HG03025 (cell line): ENCODE data around the gene DUSP16.

Source experiments
- ATAC-seq: cut with Tn5 transposase; IDR thresholded peaks from one replicate; pipeline ENCODE4 v1.9.1; 2021; ENCODE audit warnings: mild to moderate bottlenecking, moderate library complexity; ENCODE audit not compliant: unreplicated experiment, low FRiP score

Gene DUSP16

DNA sequence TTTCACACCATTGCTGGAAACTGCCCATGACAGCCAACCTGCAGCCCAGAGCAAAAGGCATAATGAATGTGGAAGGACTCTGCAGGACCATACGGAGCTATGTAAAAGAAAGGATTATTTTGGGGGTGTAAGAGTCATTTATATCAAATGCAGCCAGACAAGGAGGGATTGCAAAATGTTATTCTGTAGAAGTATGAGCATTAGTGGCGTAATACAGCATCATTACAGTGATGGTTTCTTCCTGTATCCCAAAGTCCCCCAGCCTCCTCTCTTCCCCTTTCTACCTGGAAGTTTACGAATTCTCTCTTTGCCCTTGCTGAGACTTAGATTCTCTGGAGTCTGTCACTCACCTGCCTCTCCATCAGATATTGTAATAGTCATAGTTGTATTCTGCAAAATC, 115.9 kb downstream of the DUSP16 start:
- no peak for ATAC-seq

DNA sequence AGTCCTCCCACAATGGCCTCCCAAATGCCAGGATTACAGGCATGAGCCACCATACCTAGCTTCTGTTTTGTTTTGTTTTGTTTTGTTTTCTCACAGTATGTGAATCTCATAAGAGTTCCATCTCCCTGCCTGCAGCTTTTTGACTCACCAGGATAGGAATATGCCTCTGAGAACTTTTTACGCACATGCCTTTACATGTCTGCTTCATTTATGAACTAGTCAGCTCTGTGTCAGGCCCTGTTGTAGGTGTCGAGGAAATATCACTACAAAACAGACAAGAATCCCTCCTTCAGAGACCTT, 116.8 kb downstream of the DUSP16 start:
- ATAC-seq, result no peak

DNA sequence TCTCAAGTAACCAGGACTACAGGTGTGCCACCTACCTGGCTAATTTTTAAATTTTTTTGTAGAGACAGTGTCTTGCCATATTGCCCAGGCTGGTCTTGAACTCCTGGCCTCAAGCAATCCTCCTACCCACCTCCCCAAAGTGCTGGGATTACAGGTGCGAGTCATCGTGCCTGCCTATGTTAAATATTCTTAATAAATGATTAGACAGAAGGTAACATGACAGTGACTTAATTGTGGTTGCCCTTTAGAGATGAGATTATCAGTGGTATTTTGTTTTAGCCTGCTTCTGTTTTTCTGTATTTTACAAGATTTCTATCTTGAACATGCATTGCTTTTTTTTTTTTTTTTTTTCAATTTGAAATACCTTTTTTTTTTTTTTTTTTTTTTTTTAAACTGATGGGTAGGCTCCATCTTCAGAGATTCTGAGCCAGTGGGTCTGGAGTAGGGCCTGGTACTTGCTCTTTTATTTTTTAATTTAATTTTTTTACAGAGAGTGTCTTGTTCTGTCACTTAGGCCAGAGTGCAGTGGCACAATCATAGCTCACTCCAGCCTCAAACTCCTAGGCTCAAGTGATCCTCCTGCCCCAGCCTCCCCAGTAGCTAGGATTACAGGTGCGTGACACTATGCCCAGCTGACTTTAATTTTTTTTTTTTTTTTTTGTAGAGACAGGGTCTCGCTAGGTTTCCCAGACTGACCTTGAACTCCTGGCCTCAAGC, 117.3 kb downstream of the DUSP16 start:
- no peak for ATAC-seq

DNA sequence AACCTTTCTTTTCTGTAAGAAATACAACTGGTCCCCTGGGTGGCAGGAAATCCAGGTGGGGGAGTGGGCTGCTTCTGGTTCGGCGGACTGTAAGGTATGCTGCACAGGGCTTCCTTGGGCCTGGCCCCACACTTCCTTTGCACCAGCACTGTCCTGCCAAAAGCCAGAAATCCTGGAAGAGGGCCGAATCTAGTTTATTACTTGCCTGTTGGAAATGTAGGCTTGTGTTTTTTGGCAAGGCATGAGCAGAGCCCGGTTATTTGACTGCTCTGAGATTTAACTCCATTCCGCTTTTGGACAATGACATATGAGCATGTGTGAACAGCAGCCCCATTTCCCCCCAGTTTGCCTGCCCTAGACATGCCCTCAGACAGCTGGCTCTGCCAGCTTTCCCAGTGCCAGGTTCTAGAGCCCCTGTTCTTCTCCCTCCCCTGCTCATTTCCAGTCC, 119.2 kb downstream of the DUSP16 start:
- ATAC-seq, result no peak

DNA sequence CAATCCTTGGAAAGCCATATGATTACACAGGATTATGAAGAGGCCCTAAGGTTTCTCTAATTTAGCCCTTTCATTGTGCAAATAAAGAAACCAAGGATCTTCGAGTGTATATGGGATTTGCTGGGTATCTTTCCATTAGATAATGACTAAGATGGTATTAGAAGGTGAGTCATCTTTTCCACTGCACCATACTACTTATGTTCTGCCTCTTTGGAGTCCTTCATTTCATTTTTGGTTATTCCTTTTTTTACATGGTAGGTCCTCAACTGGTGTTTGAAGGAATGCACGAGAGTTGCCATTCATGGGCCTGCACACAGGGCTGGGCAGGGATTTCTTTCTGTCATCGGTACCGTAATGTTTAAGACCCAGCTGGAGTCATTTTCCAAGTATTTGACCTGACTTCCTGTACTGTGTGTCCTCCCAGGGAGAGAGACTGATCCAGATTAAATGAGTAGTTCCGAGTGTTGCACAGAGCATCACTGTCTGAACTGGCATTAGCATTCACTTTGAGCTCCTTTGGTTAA, 120.1 kb downstream of the DUSP16 start:
- no peak for ATAC-seq

DNA sequence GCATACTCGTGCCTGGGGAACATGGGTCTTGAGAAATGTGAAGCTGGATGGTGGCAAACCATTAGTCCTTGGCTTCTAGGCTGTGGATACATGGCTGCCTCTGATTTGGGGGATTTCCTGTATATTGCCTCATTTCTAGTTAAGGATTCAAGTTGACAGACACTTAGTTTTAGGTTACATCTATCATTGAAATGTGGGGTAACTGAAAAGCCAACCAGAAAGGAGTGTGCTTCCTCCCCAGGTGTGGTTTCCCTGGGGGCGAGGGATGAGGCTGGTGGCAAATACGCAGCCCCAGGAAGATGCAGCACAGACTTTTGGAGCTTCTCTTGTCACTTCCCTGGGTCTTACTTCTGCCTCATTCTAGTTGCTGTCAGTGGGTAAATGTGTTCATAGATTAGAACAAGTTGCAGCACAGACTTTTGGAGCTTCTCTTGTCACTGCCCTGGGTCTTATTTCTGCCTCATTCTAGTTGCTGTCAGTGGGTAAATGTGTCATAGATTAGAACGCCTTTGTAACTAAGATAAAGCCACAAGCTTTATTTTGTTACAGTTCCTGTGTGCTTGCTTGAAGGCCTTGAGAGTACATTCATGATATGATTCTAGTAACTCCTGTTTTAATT, 120.7 kb downstream of the DUSP16 start:
- no peak for ATAC-seq

DNA sequence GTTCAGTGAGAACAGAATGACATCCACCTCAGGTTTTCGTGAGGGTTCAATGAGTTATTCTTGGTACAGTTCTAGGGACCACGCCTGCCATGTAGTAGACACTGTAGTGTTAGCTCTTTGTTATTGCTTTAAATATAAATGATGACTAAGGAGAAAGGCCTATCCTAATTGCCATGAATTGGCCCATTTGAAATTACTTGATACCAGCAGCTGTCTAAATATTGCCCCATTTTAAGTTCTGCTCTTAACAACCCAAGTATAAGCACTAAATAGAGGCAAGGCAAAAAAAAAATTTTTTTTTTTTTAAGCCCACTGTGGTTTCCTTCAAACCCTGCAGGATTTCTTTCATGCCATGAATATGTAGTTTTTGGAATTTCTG, 121.2 kb downstream of the DUSP16 start:
- no peak for ATAC-seq

DNA sequence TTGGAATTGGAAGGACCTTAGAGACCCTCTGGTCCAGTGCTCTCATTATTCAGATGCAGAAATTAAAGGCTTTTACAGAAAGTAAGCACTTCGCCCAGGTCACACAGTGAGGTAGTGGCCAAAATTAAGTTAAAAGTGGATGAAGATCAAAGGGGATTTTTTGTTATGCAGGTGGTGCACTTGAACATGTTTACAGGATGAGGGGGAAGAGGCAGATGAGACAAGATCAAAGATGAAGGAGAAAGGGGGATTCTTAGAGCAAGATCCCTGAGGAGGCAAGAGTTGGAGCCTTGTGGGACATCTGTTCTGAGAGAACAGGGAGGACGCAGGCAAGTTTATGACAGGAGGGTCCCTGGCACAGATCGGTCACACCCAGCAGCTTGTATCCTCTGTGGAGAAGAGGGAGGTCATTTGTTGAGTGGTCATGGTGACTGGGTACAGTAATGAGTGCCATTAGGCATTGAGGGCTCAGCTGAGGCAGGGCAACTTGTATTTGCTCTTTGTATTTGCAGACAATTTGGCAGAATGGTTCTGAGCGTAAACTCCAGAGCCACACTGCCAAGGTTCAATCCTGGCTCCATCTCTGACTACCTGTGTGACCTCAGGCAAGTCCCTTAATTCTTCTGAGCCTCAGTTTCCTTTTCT, 121.8 kb downstream of the DUSP16 start:
- ATAC-seq, result no peak

DNA sequence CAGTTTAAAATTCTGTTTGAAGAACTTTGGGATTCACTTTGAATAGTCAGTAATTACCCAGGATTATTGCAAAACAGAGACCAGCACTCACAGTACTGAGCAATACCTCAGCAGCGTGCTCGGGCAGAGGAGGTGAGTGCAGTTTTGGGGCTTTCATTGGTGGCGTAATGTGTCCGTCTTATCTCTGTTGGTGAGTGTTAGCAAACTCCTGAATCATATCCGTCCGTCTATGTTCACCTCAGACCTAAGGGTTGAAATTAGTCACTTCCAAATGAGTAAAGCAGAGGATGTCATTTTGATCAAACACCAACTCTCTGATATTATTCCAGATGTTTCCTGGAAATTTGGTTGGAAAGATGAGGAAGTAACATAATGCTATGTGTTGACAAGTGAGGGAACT, 123.0 kb downstream of the DUSP16 start:
- no peak for ATAC-seq

DNA sequence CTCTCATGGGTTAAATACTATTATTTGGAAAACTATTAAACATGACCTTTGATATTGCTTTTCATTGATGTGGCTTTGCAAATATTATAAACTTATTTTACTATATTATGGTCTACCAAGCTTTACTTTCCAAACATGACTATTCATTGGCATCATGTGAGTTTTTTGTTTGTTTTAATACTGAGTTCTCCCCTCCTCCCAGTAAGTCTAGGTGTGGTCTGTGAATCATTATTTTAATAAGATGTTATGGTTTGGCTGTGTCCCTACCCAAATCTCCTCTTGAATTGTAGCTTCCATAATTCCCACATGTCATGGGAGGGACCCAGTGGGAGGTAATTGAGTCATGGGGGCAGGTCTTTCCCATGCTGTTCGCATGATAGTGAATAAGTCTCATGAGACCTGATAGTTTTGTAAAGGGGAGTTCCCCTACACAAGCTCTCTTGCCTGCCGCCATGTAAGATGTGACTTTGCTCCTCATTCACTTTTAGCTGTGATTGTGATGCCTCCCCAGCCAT, 125.8 kb downstream of the DUSP16 start:
- no peak for ATAC-seq

DNA sequence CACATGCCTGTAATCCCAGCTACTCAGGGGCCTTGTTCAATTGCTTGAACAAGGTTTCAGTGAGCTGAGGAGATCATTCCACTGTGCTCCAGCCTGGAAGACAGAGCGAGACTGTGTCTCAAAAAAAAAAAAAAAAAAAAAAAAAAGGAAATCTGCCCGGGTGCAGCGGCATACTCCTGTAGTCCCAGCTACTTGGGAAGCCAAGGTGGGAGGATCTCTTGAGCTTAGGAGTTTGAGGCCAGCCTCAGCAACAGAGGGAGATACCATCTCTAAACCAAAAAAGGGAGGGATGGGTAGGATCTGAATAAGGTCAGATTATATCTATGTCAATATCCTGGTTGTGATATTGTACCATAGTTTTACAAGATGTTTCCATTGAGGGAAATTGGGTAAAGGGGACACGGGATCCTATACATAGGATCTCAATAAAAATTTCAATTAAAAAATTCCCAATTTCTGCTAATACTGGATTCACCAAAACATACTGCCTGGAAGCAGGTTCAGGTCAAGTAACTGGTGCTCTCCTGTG, 129.4 kb downstream of the DUSP16 start:
- ATAC-seq, result no peak

DNA sequence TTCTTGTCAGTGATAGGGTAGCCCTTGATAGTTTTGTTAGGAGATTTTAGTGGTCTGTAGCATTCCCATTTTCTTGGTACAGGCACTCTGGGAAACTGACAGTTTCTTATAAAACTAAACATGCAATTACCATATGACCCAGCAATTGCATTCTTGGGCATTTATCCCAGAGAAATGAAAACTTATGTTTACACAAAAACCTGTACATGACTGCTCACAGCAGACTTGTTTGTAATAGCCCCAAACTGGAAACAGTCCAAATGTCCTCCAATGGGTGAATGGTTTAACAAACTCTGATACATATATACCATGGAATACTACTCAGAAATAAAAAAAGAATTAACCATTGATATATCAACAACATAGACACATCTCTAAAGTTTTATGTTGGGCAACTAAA, 130.3 kb downstream of the DUSP16 start:
- no peak for ATAC-seq

DNA sequence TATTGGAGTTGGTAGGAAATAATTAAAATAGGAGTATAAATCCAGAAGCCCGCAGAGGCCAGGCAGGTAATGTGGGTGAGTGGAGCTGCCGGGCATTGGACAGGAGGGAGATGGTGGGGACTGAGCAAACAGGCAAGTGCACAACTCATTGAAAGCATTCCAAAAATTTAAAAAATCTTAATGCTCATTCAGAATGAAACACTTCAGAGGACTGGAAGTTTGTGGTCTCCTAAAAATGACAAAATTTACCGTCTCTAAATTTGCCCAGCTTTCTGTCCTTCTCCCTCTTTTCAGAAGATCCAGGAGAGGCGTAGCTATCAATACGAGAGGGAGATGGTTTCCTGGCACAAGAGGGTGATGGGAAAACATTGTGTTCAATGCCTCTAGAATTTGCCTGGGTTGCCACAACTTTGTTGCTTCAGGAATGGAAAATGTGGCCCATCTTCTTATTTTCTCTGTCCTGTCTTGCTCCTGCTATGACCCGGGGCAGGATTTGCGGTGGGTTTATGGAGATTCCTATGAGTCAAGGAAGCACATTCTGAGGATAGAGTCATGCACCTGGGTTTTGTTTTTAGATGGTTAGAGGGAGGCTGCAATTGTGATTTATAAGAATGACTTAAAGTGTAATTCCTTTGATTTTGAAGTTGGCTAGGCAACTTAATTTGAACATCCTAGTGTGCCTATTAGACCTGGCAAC, 133.6 kb downstream of the DUSP16 start:
- no peak for ATAC-seq

DNA sequence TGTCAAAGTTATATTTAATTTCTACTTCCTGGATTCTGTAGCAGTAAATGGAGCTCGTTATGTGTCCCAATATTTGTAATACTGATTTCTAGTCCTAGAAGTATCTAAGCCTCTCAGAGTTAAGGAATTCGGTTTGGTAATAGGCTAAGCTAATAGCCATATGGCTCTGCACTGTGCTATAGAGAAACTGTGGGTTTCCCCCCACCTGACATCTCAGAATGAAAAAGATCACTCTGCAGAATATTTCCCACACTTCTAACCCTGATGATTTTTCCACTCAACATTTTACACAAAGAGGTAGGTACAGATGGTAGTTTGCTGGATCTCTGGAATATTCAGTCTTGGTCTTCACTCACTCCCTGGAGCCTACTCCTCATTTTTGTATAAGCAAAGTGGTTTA, 134.6 kb downstream of the DUSP16 start:
- ATAC-seq, result no peak

DNA sequence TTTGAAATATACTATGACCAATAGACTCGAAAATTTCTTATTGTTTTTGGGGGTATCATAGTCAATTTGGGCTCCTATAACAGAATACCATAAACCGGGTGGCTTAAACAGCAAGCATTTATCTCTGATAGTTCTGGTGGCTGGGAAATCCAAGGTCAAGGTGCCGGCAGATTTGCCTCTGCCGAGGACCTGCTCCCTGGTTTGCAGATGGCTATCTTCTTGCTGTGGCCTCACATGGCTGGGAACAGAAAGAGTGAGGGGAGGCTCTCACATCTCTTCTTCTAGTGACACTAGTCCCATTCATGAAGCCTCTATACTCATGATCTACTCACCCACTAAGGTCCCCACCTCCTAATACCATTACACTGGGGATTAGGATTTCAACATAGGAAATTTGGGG, 135.1 kb downstream of the DUSP16 start:
- ATAC-seq, result no peak

DNA sequence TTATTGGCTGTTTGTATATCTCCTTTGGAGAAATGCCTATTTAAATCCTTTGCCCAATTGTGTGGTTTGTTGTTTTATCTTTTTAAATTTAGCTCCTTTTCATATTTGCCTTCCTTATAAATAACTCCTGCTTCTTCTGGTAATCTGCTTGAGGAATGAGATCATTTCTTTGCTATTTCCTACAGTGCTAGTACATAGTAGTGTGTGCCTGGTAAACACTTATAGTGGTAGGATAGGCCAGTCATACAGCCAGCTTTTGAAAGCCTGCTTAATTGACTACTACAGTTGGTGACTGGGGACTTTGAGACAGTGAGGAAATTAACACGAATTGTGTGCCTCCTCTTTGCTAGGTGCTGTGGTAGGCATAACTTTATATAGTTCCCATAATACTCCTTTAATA, 137.0 kb downstream of the DUSP16 start:
- no peak for ATAC-seq

DNA sequence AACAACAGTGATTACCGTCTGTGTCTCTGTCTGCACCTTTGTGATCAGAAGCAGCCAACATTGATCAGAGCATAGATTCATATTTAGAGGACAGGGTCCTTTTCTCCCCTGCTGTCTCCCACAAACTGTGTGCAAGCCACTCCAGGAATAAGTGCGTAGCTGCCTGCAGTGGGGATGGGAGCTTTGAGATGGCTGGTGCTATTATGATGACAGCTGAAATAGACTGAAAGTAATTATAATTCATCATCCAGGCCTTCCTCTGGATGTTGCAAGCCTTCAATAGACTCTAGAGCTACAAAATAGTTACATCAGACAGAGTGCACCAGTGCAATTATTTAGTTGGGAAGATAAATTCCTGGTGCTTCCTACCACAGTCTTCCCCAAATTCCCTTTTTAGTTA, 137.7 kb downstream of the DUSP16 start:
- ATAC-seq, result no peak
